ENCODE results near the gene DHRS12.
"Not testable (repeated sequence)": the region's sequence is repeated elsewhere in the genome, so short reads cannot be mapped to it uniquely, and the experiment has no call there.

DHRS12 gene

GRCh38 chr13:51826606-51827005 lies 22.6 kb upstream of the DHRS12 start:
- no peak for DNase-seq

GRCh38 chr13:51825681-51826254 lies 21.8 kb upstream of the DHRS12 start:
- no peak for DNase-seq

GRCh38 chr13:51825165-51825592 lies 21.2 kb upstream of the DHRS12 start:
- DNase-seq, result no peak

GRCh38 chr13:51824712-51825111 lies 20.7 kb upstream of the DHRS12 start:
- not testable (repeated sequence) for DNase-seq

GRCh38 chr13:51823863-51824262 lies 19.9 kb upstream of the DHRS12 start:
- DNase-seq, result no peak

- no peak for DNase-seq
Observed at GRCh38 chr13:51823359-51823758, 19.4 kb upstream of the DHRS12 start.

GRCh38 chr13:51822106-51822815 lies 18.3 kb upstream of the DHRS12 start:
- DNase-seq, result no peak

GRCh38 chr13:51821606-51822005 lies 17.6 kb upstream of the DHRS12 start:
- DNase-seq, result no peak

GRCh38 chr13:51820016-51820597 lies 16.1 kb upstream of the DHRS12 start:
- no peak for DNase-seq

- no peak for DNase-seq
Observed at GRCh38 chr13:51819544-51819943, 15.6 kb upstream of the DHRS12 start.

- DNase-seq, result peak; percentile 57
Observed at GRCh38 chr13:51818781-51819511, 15.0 kb upstream of the DHRS12 start.

- no peak for DNase-seq
Observed at GRCh38 chr13:51818276-51818675, 14.3 kb upstream of the DHRS12 start.

- no peak for DNase-seq
Observed at GRCh38 chr13:51817717-51818116, 13.8 kb upstream of the DHRS12 start.

- no peak for DNase-seq
Observed at GRCh38 chr13:51816604-51817249, 12.8 kb upstream of the DHRS12 start.

GRCh38 chr13:51815848-51816247 lies 11.9 kb upstream of the DHRS12 start:
- DNase-seq, result no peak

GRCh38 chr13:51814825-51815650 lies 11.1 kb upstream of the DHRS12 start:
- DNase-seq, result peak; percentile 70

GRCh38 chr13:51814071-51814470 lies 10.1 kb upstream of the DHRS12 start:
- no peak for DNase-seq

- no peak for DNase-seq
Observed at GRCh38 chr13:51811920-51812451, 8.0 kb upstream of the DHRS12 start.

GRCh38 chr13:51811046-51811445 lies 7.1 kb upstream of the DHRS12 start:
- DNase-seq, result no peak

- no peak for DNase-seq
Observed at GRCh38 chr13:51808811-51809210, 4.8 kb upstream of the DHRS12 start.

GRCh38 chr13:51807041-51807440 lies 3.1 kb upstream of the DHRS12 start:
- DNase-seq, result no peak

GRCh38 chr13:51806566-51806965 lies 2.6 kb upstream of the DHRS12 start:
- no peak for DNase-seq

All from stimulated activated CD4-positive, alpha-beta T cell treated with anti-CD3 and anti-CD28 coated beads, Interleukin-1b, Interleukin-23, amount 100 ng/mL, for 48 hours (primary cell).